Esophagus squamous epithelium (tissue), 5 donors: ENCODE results near the gene KRTAP5-6. TPM values are rescaled to one million over a fixed set of nuclear protein-coding genes. Genes with fewer than 3 reads are reported as not detected.

Experiments used
- DNase-seq: peaks from one replicate; lab custom pipeline; 2025; lab: John Stamatoyannopoulos, UW
- H3K27ac ChIP-seq, 4 donors: fragments of 200-600 bp; sonication (generic); one replicate each; pipeline ENCODE4 v1.5.1; 2016 to 2019; ENCODE audit warnings: mild to moderate bottlenecking in 1 of 4
- H3K27me3 ChIP-seq, 4 donors: fragments of 200-600 bp; sonication (generic); 1 replicate in 3 of 4; 2 replicates in 1 of 4; pipeline versions ENCODE4 v1.5.1 to v1.6.0; 2017 to 2021; ENCODE audit warnings: antibody characterized with exemption in 1 of 4
- H3K36me3 ChIP-seq, 3 donors: fragments of 200-600 bp; sonication (generic); one replicate each; pipeline ENCODE4 v1.5.1; 2016 to 2019
- H3K4me1 ChIP-seq, 3 donors: fragments of 200-600 bp; sonication (generic); one replicate each; pipeline ENCODE4 v1.5.1; 2017 to 2019
- H3K4me3 ChIP-seq, 4 donors: fragments of 200-600 bp; sonication (generic); 1 replicate in 3 of 4; 2 replicates in 1 of 4; pipeline ENCODE4 v1.5.1; 2016 to 2019; ENCODE audit warnings: mild to moderate bottlenecking in 2 of 4, moderate library complexity in 1 of 4
- H3K9me3 ChIP-seq, 3 donors: fragments of 200-600 bp; sonication (generic); one replicate each; pipeline ENCODE4 v1.5.1; 2016 to 2019
- CTCF ChIP-seq, 6 experiments: fragments of 450-650 bp in 4 of 6; fragments of 200-600 bp in 2 of 6; sonication (generic) in 2 of 6; IDR thresholded peaks; one replicate each; pipeline ENCODE4 v1.5.1; 2016 to 2019; ENCODE audit warnings: antibody characterized with exemption in 6 of 6, mild to moderate bottlenecking in 4 of 6, moderate library complexity in 4 of 6
- POLR2A ChIP-seq, 4 donors: fragments of 450-650 bp; IDR thresholded peaks; one replicate each; pipeline ENCODE4 v1.6.1; 2017; ENCODE audit warnings: antibody characterized with exemption in 4 of 4, mild to moderate bottlenecking in 4 of 4, moderate library complexity in 3 of 4
- WGBS, 2 donors: methylation state at CpG; one replicate each; pipeline ENCODE4 v1.1.5; 2018; 5-methylcytosine and 5-hydroxymethylcytosine counted together
- intact Hi-C: fragments of 100-400 bp; cut with DNase I; formaldehyde crosslinking; loops from one replicate; pipeline ENCODE4 v1.15.0; 2022
- total RNA-seq, 4 donors: library from RNA; depleted of rRNA; stranded (reverse); fragments of >200 nt; gene quantifications; one replicate each; pipeline ENCODE4 v1.1.0, GENCODE V29; 2016
- donor health status: DM: yes; HTN: yes; CAD: no.

KRTAP5-6 gene
- total RNA-seq, 4 donors from 2014 or later: not detected

- 37 to 54% methylated on average over 10 to 15 of the region's 15 CpGs for WGBS, 2 donors
- intact Hi-C loops: no loop called here
- Histone ChIP-seq H3K27ac (peak overlapping the region; percentile 11 to 56 (median 20)), H3K36me3 (no peaks in the 10 kb centered on the region), H3K4me1 (peaks cover 4 to 26% (median 8%) of the 10 kb centered on the region in 3 donors), H3K9me3 (no peaks in the 10 kb centered on the region), H3K4me3 (no peak overlapping the region), H3K27me3 (peaks cover 0 to 28% (median 0%) of the 10 kb centered on the region in 4 donors)
- TF ChIP-seq CTCF (IDR thresholded peaks at IDR 0.05): no peak
- no peak for TF ChIP-seq POLR2A (IDR thresholded peaks at IDR 0.05)
- no peak for DNase-seq
Measured at GRCh38 chr11:1705126-1706052, 8.4 kb downstream of the KRTAP5-6 start.

GRCh38 chr11:1706634-1707400 lies 9.8 kb downstream of the KRTAP5-6 start:
- DNase-seq: no peak
- H3K4me3 ChIP-seq: no peak overlapping the region
- TF ChIP-seq CTCF (IDR thresholded peaks at IDR 0.05) (peak in 2 of 6 experiments; percentile 11 to 39), POLR2A (IDR thresholded peaks at IDR 0.05) (no peak)
- peaks cover 0 to 27% (median 0%) of the 10 kb centered on the region in 4 donors for H3K27me3 ChIP-seq
- H3K4me1 ChIP-seq: peaks cover 4 to 26% (median 8%) of the 10 kb centered on the region in 3 donors
- no peak overlapping the region for H3K27ac ChIP-seq
- 69 to 86% methylated on average over 5 to 11 of the region's 17 CpGs for WGBS, 2 donors
- no peaks in the 10 kb centered on the region for H3K9me3 ChIP-seq
- intact Hi-C loops: no loop called here
- no peaks in the 10 kb centered on the region for H3K36me3 ChIP-seq

DNA sequence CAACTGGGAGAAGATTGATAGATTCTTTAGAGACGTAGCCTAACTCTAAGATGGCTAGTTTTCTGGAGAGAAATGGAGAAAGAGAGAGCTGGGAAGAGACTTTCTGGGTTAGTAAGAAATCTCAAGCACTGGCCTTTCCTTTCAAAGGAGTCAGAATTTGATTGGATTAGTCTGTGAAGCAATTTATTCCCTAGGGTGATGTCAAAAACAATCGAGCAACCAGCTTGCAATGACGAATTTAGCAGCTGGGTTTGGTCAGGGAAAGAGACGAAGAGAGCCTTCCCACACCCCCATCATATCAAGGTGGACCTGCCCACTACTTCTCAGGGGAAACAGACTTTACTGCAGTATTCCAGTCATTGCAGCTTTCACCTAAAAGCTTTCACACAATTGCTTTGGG lies 10.8 kb downstream of the KRTAP5-6 start:
- intact Hi-C loops: no loop called here
- TF ChIP-seq CTCF (IDR thresholded peaks at IDR 0.05): no peak
- TF ChIP-seq POLR2A (IDR thresholded peaks at IDR 0.05): no peak
- H3K36me3 ChIP-seq: no peaks in the 10 kb centered on the region
- 23 to 37% methylated on average over 4 of the region's 4 CpGs for WGBS, 2 donors
- no peak overlapping the region for H3K4me3 ChIP-seq
- H3K4me1 ChIP-seq: peaks cover 4 to 26% (median 8%) of the 10 kb centered on the region in 3 donors
- no peak for DNase-seq
- H3K27me3 ChIP-seq: peaks cover 0 to 31% (median 0%) of the 10 kb centered on the region in 4 donors
- no peak overlapping the region for H3K27ac ChIP-seq
- no peaks in the 10 kb centered on the region for H3K9me3 ChIP-seq

DNA sequence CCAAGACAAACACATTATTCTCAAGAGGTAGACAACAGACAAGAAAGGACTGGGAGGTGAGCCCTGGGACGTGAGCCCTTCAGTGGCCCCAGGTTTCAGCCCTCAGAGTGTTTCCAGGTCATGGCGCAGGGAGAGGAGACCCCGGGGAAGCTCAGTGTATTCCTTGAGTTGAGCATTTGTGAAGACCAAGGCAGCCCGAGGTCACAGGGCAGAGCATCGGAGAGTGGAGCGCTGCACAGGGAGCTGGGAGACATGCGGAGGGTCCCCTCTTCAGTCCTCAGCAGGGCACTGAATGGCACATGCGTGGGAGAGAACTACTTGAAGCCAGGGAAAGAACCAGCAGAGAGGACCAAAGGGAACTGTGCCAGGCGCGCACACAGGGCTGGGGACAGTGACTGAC lies 11.7 kb downstream of the KRTAP5-6 start:
- TF ChIP-seq CTCF (IDR thresholded peaks at IDR 0.05) (no peak), POLR2A (IDR thresholded peaks at IDR 0.05) (no peak)
- Histone ChIP-seq H3K27me3 (peaks cover 0 to 31% (median 0%) of the 10 kb centered on the region in 4 donors), H3K4me1 (peaks cover 4 to 26% (median 8%) of the 10 kb centered on the region in 3 donors), H3K27ac (no peak overlapping the region), H3K36me3 (no peaks in the 10 kb centered on the region), H3K4me3 (no peak overlapping the region), H3K9me3 (no peaks in the 10 kb centered on the region)
- intact Hi-C loops: no loop called here
- WGBS, 2 donors: 86 to 89% methylated on average over 10 of the region's 10 CpGs
- no peak for DNase-seq
